Left lobe of liver (tissue), 1 donor: ENCODE results near the gene SPAG5. TPM values are rescaled to one million over a fixed set of nuclear protein-coding genes. Genes with fewer than 3 reads are reported as not detected.

Experiments
- total RNA-seq: library from RNA; stranded (reverse); gene quantifications from one replicate; pipeline ENCODE4 v1.2.1, GENCODE V29; 2021
- donor health status: DM: no; HTN: yes; CAD: no.

The SPAG5 gene
- total RNA-seq, 1 donor from 2014 or later: 8.8 TPM

Other genes starting within 250 kb of the SPAG5 start
- 119 TPM for gene POLDIP2, start 241.5 kb downstream of the SPAG5 start, total RNA-seq
- not detected for gene SEBOX, start 233.8 kb downstream of the SPAG5 start, total RNA-seq
- gene VTN, start 228.7 kb downstream of the SPAG5 start, total RNA-seq: 3,241 TPM
- gene SARM1, start 227.3 kb downstream of the SPAG5 start, total RNA-seq: 5.8 TPM
- 46.2 TPM for gene SLC46A1, start 192.8 kb downstream of the SPAG5 start, total RNA-seq
- gene SLC13A2, start 125.4 kb downstream of the SPAG5 start, total RNA-seq: 0.55 TPM
- gene FOXN1, start 92.7 kb downstream of the SPAG5 start, total RNA-seq: not detected
- 14.3 TPM for gene UNC119, start 46.4 kb downstream of the SPAG5 start, total RNA-seq
- gene PIGS, start 27.5 kb downstream of the SPAG5 start, total RNA-seq: 10.1 TPM
- gene ALDOC, start 22.1 kb downstream of the SPAG5 start, total RNA-seq: 46.8 TPM
- 4.0 TPM for gene RSKR, start 15.2 kb upstream of the SPAG5 start, total RNA-seq
- gene BLTP2, start 46.1 kb upstream of the SPAG5 start, total RNA-seq: 56.9 TPM
- 24.3 TPM for gene SDF2, start 62.9 kb upstream of the SPAG5 start, total RNA-seq
- gene SUPT6H, start 63.2 kb upstream of the SPAG5 start, total RNA-seq: 33.7 TPM
- 0.73 TPM for gene PROCA1, start 112.9 kb upstream of the SPAG5 start, total RNA-seq
- gene RAB34, start 118.8 kb upstream of the SPAG5 start, total RNA-seq: 4.9 TPM
- 346 TPM for gene RPL23A, start 121.0 kb upstream of the SPAG5 start, total RNA-seq
- gene TLCD1, start 127.2 kb upstream of the SPAG5 start, total RNA-seq: 4.8 TPM
- gene NEK8, start 129.8 kb upstream of the SPAG5 start, total RNA-seq: 3.2 TPM
- 49.0 TPM for gene TRAF4, start 145.0 kb upstream of the SPAG5 start, total RNA-seq
- gene FAM222B, start 243.8 kb upstream of the SPAG5 start, total RNA-seq: 6.6 TPM